Glutamatergic neuron (in vitro differentiated cells): ENCODE results near the gene PDE6C. TPM values are rescaled to one million over a fixed set of nuclear protein-coding genes. Genes with fewer than 3 reads are reported as not detected.
A peak's percentile ranks its signal among the peaks of the same experiment; 100 is the strongest.

Experiments
- DNase-seq: peaks from one replicate; pipeline ENCODE4 v3.0.0; 2022
- H3K27ac Mint-ChIP-seq: one replicate; pipeline ENCODE4 v1.8.0; 2020; ENCODE audit warnings: mild to moderate bottlenecking, mixed read lengths, inconsistent platforms; ENCODE audit not compliant: unreplicated experiment
- H3K27me3 Mint-ChIP-seq: one replicate; pipeline ENCODE4 v1.8.0; 2020; ENCODE audit warnings: mild to moderate bottlenecking, moderate library complexity, mixed read lengths, inconsistent platforms; ENCODE audit not compliant: unreplicated experiment
- H3K36me3 Mint-ChIP-seq: one replicate; pipeline ENCODE4 v1.8.0; 2020; ENCODE audit warnings: mild to moderate bottlenecking, mixed read lengths, inconsistent platforms; ENCODE audit not compliant: unreplicated experiment
- H3K4me1 Mint-ChIP-seq: one replicate; pipeline ENCODE4 v1.8.0; 2020; ENCODE audit warnings: mild to moderate bottlenecking, low read depth, mixed read lengths, inconsistent platforms; ENCODE audit not compliant: unreplicated experiment
- H3K4me3 Mint-ChIP-seq: one replicate; pipeline ENCODE4 v1.8.0; 2020; ENCODE audit warnings: mild to moderate bottlenecking, mixed read lengths, inconsistent platforms; ENCODE audit not compliant: unreplicated experiment
- H3K9me3 Mint-ChIP-seq: one replicate; pipeline ENCODE4 v1.8.0; 2020; ENCODE audit warnings: mild to moderate bottlenecking, moderate library complexity, mixed read lengths, inconsistent platforms; ENCODE audit not compliant: unreplicated experiment
- CTCF ChIP-seq: fragments of 200-600 bp; sonication (generic); IDR thresholded peaks from one replicate; pipeline ENCODE4 v1.5.0; 2021; ENCODE audit not compliant: partially characterized antibody, unreplicated experiment
- total RNA-seq: library from RNA; stranded (reverse); fragmentation: NEBNext Ultra II Directional; extraction: Animal tissue kit (Norgen Biotek cat#: 25700); gene quantifications from one replicate; pipeline ENCODE4 v1.2.1, GENCODE V29; 2021; ENCODE audit not compliant: unreplicated experiment

PDE6C gene
- total RNA-seq, 1 donor from 2014 or later: not detected

- Mint-ChIP-seq H3K9me3 (peaks cover 2% of the 10 kb centered on the region), H3K4me3 (no peak overlapping the region), H3K27me3 (no peaks in the 10 kb centered on the region), H3K36me3 (no peaks in the 10 kb centered on the region), H3K27ac (no peak overlapping the region), H3K4me1 (peaks cover 6% of the 10 kb centered on the region)
- no peak for DNase-seq
- TF ChIP-seq CTCF: no peak
These were observed 84.9 kb downstream of the PDE6C start for GRCh38 chr10:93697207-93697606.

- Mint-ChIP-seq H3K27ac (no peak overlapping the region), H3K27me3 (no peaks in the 10 kb centered on the region), H3K9me3 (peaks cover 4% of the 10 kb centered on the region), H3K4me3 (no peak overlapping the region), H3K36me3 (no peaks in the 10 kb centered on the region), H3K4me1 (peaks cover 5% of the 10 kb centered on the region)
- DNase-seq: no peak
- TF ChIP-seq CTCF: no peak
These were observed 89.5 kb downstream of the PDE6C start for GRCh38 chr10:93701866-93702209.

GRCh38 chr10:93702210-93703001 lies 90.1 kb downstream of the PDE6C start, which contains the start of gene FRA10AC1:
TSS of gene FRA10AC1 (minus strand) at chr10:93702592. CDS start at chr10:93700106, 2,486 bp downstream.
- Mint-ChIP-seq H3K36me3 (no peaks in the 10 kb centered on the region), H3K4me3 (no peak within 1 kb of the TSS), H3K9me3 (peaks cover 2% of the 10 kb centered on the region), H3K27ac (no peak within 1 kb of the TSS), H3K27me3 (no peaks in the 10 kb centered on the region), H3K4me1 (peaks cover 5% of the 10 kb centered on the region)
- DNase-seq: peak; percentile 97
- no peak for TF ChIP-seq CTCF

- no peaks in the 10 kb centered on the region for H3K36me3 Mint-ChIP-seq
- H3K9me3 Mint-ChIP-seq: peaks cover 2% of the 10 kb centered on the region
- H3K27ac Mint-ChIP-seq: no peak overlapping the region
- peaks cover 5% of the 10 kb centered on the region for H3K4me1 Mint-ChIP-seq
- H3K27me3 Mint-ChIP-seq: no peaks in the 10 kb centered on the region
- no peak for DNase-seq
- H3K4me3 Mint-ChIP-seq: no peak overlapping the region
- TF ChIP-seq CTCF: no peak
These were observed 90.7 kb downstream of the PDE6C start for GRCh38 chr10:93703066-93703465.

GRCh38 chr10:93703841-93704240 lies 91.5 kb downstream of the PDE6C start:
- peak overlapping the region; percentile 65 for H3K27ac Mint-ChIP-seq
- no peaks in the 10 kb centered on the region for H3K36me3 Mint-ChIP-seq
- DNase-seq: no peak

More at GRCh38 chr10:93703841-93704240, 91.5 kb downstream of the PDE6C start:
- peaks cover 5% of the 10 kb centered on the region for H3K4me1 Mint-ChIP-seq
- H3K9me3 Mint-ChIP-seq: peaks cover 2% of the 10 kb centered on the region
- H3K4me3 Mint-ChIP-seq: peak overlapping the region; percentile 65
- no peak for TF ChIP-seq CTCF
- H3K27me3 Mint-ChIP-seq: no peaks in the 10 kb centered on the region
